DMS114 treated with DMSO at 0.1 percent for 48 hours (cell line): ENCODE measurements around the gene APBB2.

Experiments used
- DNase-seq: peaks from one replicate; lab custom pipeline; 2025; ENCODE audit not compliant: unreplicated experiment; lab: John Stamatoyannopoulos, UW

The APBB2 gene

DNA sequence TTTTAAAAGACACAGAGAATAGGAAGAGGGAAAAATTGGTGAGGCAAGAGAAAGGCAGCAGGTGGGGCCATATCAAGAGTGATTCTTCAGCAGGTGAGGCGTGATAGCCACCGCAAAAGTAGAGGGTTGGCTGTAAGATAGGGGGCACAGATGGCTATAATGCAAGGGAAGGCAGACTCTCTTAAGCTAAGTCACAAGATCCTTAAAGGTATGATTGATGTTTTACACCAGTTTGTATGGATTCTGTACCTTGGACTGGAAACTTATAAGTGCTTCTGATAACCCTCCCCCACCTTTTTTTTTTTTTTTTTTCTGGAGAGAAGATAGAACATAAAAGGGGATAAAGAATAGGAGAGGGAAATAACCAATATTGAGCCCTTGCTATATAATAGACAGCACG is 424.6 kb downstream of the APBB2 start:
- DNase-seq = no peak

DNA sequence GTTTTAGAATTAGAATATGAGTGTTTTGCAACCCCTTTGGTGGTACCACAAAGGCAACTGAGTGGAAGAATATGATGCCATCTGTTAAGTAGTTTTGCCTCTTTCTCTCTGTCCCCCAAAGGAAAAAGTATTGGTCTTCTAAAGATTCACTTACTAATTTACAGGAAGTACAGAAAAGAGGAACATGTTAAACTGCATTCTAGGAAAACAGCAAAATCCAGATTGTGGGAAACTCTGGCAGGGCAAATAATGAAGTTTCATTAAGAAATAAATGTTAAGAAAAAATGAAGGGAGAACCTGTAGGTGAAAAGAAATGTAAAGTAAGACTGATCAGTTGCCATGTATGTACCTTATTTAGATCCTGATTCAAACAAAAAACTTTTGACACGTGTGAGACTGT is 425.3 kb downstream of the APBB2 start:
- no peak for DNase-seq

DNA sequence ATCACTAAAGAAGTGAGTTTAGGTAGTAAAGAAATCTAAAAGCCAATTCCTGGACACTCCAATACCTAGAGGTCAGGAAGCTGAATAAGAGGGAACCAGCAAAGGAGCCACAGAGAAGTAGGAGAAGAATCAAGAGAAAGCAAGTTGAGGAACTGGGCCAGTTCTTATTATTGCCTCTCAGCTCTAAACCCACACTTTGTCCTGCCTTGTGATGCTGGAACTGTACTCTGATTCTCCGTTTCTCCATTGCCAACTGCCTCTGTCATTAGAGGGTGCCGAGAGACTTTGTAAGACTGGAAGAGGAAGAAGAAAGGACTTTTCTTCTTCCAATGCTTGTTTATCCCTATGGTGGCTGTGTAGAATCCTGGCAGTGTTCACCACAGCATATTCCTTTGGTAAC is 426.0 kb downstream of the APBB2 start:
- DNase-seq = no peak

DNA sequence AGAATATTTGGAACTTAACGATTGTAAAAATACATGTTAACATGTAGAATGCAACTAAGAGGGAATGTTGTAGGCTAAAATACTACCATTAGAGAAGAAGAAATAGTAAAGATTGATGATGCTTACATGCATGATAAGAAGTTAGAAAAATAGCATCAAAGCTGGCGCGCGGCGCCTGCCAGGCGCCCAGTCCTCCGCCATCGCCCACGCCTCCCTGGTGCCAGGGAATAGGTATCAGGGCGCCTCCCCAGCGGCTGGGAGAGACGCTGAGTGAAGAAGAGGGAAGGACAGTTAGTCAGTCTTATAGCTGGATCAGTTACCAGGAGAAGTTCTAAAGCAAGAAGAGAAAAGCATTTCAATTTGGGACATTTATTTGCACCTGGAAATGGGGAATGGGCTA is 428.6 kb downstream of the APBB2 start:
- DNase-seq = no peak

DNA sequence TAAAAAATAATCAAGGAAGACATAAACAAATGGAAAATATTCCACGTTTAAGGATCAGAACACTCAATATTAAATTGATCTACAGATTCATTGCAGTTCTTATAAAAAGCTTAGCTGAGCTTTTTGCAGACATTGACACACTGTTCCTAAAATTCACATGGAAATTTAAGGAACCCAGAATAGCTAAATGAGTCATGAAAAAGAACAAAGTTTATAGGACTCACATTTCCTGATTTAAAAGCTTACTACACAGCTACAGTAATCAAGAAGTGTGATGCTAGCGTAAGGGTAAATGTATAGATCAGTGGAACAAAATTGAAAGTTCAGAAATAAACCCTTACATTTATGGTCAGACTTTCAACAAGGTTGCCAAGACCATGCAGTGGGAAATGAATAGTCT is 431.5 kb downstream of the APBB2 start:
- DNase-seq = no peak

DNA sequence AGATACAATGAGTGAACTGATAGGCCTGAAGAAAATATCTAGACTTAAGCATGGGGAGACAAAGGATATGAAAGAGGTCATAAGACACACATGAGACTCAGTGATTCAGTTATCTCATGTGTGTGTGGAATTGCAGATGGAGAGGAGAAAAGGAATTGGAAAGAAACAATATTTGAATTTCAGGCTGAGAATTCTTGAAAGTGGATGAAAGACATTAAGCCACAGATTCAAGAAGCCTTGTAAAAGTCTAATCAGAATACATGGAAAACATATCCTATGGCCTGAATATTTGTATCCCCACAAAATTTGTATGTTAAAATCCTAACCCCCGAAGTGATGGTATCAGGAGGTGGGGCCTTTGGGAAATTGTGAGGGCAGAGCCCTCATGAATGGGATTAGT is 436.3 kb downstream of the APBB2 start:
- DNase-seq = no peak

DNA sequence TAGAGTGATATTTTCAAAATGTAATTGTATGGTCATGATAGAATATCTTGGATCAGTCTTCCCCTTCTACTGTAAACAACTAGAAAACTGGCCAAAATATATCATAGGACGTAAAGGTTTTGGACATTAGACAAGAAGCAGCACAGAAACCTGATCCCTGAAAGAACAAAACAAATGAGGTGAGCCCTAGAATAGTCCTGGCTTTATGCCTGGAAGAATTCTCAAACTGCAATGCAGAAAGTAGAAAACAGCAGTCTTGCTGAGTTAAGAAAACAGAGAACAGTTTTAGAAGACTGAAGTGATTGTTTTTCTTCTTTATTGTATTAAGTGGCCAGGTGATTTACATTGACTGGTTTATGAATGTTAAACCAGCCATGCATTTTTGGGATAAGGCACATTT is 445.1 kb downstream of the APBB2 start:
- DNase-seq = no peak

DNA sequence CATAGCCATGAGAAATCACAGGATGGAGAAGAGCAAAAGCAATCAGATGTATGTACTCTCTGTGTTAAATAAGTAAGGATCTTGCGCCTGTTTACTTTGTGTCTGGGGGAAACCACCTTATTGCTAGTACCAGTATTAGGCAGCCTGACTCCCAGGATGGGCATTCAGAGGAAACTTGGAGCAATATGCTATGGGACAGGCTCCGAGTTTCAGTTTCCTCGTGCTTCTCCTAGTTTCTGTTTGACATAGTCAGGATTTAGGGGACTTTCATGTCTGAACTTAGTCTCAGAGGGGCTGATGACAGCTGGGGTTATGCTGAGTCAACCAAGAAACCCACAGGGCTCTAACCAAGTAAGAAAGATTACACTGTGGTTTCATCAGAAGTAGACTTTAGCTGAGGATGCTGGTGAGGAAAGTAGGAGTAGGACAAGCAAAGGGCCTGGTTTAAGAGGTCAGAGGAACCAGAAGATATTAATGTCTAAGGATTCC is 451.1 kb downstream of the APBB2 start:
- no peak for DNase-seq
